SW480 (cell line): ENCODE data around the gene INAFM2.
A peak's percentile ranks its signal among the peaks of the same experiment; 100 is the strongest.

Source experiments
- DNase-seq: peaks from one replicate; pipeline ENCODE4 v3.0.0-alpha.2; 2016; ENCODE audit warnings: low spot score

Gene INAFM2

GRCh38 chr15:40323239-40323952 lies at the start of gene INAFM2:
INAFM2 (plus strand) TSS chr15:40323692; CDS start chr15:40324056, 364 bp downstream.
- peak; percentile 90 for DNase-seq

DNA sequence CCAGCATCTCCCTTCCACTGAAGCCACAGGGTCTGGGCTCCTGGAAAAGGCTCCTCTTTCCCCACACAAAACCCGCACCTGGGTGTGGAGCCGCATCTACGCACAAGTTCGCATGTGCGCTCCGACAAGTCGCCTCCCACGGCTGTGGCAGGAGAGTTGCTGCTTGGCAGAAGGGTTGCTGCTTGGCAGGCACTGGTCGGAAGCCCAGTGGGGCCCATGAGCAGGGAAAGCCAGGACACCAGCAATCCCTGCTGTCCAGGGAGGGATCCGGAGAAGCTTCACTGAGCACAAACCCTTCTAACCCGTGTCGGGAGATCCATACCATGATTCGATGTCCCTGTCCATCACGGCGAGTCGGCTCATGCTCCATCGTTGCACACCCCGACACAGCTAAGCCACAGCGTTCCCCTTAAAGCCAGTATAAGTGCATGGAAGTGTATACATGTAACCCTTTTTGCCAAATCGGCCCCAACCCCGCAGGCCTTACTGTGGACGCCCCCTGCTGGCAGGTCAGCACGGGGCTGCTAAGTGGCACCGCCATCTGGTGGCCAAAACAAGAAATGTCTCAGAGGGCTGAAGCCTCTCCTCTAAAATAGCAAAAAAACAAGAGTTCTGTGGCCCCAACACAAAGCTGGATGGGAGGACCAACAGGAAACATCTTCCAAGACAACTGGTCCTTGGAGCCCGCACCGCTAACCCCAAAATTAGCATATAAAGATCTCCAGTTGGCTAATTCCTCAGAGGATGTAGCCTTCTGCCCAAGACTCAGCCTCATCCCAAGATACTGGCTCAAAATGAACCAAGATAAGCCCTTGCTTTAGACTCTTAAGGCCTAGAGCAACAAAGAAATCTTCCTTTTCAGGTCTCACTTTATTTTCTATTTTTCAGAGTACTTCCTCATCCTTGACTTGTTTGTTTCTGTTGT lies 48.9 kb upstream of the INAFM2 start:
- peak; percentile 56 for DNase-seq

DNA sequence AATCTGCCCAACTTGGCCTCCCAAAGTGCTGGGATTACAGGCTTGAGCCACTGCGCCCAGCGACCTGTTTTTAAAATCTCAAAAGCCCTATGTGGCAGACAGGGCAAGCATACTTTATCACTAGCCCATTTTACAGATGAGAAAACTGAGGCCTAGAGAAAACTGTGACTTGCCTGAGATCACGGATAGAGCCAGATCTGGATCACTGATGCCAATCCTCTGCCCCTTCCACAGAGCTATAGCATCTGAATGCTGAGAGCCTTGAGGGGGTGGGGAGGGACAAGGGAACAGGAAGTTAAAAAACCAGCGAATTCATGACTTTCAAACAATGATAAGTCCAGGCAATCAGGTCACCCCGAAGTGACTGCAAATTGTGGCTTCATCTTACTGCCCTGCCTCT lies 48.0 kb upstream of the INAFM2 start:
- DNase-seq, result no peak

- no peak for DNase-seq
Measured at GRCh38 chr15:40275954-40276353, 47.5 kb upstream of the INAFM2 start.

GRCh38 chr15:40276927-40277326 lies 46.6 kb upstream of the INAFM2 start:
- DNase-seq, result no peak

DNA sequence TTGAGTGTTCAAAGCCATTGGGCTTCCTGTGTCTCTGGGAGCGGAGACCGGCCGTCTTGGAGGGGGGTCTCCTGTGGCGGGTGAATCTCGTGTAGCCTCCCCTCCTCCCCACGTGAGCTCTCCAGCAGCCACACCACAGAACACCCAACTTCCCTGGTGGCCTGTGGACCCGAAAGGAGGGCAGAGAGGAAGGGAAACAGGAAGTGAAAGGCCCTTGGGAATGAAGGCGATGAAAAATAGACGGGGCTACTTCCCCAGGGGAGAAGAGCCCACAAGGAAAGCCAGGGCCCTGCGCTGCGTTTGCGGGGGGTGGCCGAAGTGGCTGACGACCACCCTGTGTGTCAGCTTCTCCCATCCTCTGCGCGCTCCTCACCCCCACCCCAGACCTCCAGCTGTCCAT lies 46.0 kb upstream of the INAFM2 start:
- DNase-seq, result no peak

DNA sequence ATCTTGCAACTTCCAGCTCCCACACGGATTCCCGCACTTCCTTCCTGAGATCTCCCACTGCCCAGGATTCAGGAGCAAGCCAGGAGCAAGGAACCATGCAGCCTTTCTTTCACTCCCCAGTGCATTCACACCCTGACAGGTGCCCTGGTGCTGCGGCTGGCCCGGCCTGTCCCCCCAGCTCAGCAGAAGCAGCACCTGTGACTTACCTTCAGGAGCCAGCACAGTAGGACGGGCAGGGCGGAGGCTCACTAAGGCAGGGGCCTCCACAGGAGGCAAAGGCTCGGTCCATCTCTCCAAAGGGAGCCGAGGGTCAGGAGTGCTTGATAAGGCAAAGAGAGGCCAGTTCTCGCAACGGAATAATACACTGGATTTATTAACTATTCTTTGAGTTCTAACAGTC lies 45.5 kb upstream of the INAFM2 start:
- no peak for DNase-seq

DNA sequence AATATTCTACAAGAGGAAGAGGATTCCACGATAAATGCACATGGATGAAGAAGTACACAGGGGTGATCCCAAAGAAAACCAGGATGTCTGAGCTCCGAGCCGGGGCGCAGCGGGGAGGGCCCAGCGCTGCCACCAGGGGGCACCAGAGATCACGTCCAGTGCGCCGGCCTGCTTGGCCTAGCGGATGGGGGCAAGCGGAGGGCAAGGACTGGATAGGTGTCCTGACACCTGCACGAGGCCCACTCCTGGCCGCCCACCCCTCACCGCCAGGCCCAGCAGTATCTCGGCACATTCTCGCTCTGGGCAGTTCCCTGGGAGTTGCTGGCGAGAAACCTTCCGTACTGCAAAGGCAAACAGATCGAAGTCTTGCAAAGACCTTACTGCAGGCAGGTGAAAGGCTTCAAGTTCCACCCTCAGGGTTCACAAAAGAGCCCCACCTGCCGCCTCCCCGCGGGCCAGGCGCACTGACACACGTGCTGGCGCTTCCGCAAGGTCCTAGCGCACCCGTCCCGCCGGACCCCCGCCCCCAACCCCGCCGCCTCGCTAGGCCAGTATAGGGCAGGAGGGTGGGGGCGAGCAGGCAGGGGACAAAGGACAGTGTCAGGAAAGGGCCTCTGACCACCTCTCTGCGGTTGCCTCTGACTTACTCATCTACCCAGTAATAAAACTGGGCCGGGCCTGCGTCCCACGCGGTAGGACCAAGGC lies 43.9 kb upstream of the INAFM2 start:
- DNase-seq, result peak; percentile 50

DNA sequence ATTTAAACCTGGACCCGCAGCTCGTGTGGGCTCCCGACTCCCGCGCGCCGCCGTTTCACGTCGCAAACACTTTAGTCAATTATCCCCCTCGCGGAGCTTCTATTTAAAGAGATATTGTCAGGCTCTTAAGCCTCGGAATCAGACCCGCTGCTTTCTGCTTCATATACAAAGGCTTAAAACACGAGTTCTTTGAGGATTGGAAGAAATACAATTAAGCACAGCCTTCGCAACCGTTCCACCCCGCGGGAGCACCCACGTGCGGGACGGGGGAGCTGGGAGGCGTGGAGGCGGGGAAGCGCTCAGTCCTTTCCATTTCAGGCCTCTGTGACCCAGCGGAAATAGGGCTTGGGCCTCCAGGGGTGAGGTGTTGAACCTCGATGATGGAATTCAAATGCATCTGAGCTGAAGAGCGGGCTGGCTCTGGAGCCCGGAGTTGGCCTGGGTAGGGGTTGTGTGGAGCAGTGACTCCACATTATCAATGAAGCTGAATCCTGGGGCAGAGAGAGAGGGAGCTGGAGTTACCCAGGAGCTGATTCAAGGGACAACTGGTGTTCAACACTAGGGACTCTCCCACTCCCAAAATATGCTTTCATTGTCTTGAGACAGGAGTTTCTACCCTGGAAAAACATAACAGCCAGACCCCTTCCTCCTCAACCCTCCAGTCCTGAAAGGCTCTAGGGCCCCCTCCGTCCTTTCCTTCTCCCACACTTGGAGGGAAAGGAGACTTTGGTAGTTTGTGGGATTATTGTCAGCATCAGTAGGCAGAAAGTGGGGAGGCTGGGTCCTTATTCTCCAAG lies 43.0 kb upstream of the INAFM2 start:
- no peak for DNase-seq

- DNase-seq, result no peak
Measured at GRCh38 chr15:40281057-40281800, 42.3 kb upstream of the INAFM2 start.

GRCh38 chr15:40281801-40282146 lies 41.7 kb upstream of the INAFM2 start:
- no peak for DNase-seq

GRCh38 chr15:40282147-40282868 lies 41.2 kb upstream of the INAFM2 start:
- peak; percentile 16 for DNase-seq

DNA sequence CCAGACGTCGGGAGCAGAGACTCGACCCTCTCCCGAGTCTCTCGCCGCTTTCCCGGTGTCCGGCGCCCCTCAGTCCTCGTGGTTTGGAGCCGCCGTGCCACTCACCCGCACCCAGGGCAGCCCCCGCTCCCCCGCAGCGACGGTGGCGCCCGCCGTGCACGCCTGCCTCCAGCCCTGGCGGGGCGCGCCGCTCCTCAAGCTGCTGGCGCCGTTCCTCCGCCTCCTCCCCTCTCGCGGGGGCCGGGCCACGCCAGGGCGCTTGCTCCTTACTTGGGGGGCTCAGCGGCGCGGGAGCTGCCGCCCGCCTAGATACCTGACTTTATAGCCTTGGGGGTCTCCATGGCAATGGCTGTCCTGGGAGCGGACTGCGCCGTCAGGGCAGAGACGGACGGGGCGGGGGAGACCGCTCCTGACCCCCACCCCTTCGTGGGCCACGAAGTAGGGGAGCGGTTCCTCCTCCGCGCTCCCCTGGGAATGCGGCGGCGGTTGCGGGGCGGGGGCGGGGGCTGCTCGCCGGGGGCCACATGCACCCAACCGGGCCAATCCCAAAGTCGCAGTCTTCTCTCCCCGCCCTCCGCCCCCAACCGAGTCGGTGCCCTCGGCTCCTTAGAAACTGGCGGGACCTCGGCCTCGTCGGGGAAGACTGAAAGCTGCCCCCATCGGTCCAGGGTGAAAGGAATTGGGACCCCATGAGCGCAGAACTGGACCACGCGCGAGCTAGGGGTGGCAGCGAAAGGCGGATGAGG lies 40.5 kb upstream of the INAFM2 start, which contains the start of gene ANKRD63:
Gene ANKRD63, minus strand, starts transcription at position 196 of the 746 bp plus-strand sequence. CDS start 478 bp downstream, outside the sequence.
- no peak for DNase-seq

- no peak for DNase-seq
Measured at GRCh38 chr15:40283615-40284300, 39.7 kb upstream of the INAFM2 start.

GRCh38 chr15:40285151-40285550 lies 38.3 kb upstream of the INAFM2 start:
- DNase-seq, result no peak

- DNase-seq, result no peak
Measured at GRCh38 chr15:40285554-40286011, 37.9 kb upstream of the INAFM2 start.

DNA sequence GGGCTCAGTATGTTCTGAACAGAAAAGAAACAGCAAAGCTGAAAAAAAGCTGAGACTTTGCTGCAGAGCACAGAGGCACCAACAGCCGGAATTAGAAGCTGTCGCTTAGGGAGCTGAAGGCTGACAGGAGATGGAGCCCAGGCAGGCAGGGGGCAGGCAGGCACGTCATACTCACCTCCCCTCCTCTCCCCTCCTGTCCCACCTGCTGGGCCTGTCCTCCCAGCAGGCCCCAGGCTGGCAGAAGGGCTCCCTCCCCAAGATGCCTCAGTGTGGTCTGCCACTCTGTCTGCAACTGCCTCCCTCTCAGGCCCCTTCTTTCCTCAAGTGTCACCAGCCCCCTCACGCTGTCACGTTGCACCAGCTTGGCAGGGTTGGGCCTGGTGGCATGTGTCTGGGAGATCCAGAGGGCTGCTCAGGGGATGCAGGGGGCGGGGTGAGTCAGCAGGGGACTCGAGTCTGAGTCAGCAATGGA lies 37.4 kb upstream of the INAFM2 start:
- DNase-seq, result no peak

- no peak for DNase-seq
Measured at GRCh38 chr15:40286794-40287193, 36.7 kb upstream of the INAFM2 start.

DNA sequence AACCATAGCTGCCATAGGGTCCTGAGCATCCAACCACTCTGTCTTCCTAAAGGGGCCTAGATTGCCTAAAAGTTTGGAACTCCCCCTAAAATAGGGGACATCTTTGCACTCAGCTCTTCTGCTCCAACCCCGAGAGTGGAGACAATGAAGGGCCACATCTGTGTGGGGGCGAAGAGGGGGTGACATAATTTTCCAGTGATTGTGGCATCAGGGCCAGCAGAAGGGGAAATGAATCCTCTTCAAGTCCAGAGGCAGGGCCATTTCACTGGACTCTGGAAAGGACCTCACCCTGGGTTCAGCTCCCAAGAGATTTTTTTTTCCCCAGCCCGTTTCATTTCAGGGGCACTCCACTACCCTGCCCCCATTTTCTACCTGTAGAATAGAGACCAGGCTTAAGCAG lies 36.0 kb upstream of the INAFM2 start:
- DNase-seq, result no peak
